Psoas muscle (tissue), 8 donors: ENCODE results near the gene CCDC93. TPM values are rescaled to one million over a fixed set of nuclear protein-coding genes. Genes with fewer than 3 reads are reported as not detected.

Experiments used
- ATAC-seq, 4 donors: fragments of 200-7000 bp; cut with Tn5 transposase; one replicate each; pipeline ENCODE4 v1.9.1; 2020; ENCODE audit warnings: moderate library complexity in 3 of 4, mild to moderate bottlenecking in 2 of 4
- DNase-seq, 2 donors: peaks; one replicate each; pipeline ENCODE4 v3.0.0-alpha.2; 2020
- H3K27ac ChIP-seq: fragments of 200-600 bp; one replicate; pipeline ENCODE4 v1.8.0; 2022
- H3K27me3 ChIP-seq, 3 donors: fragments of 200-600 bp in 1 of 3; one replicate each; pipeline versions ENCODE4 v1.6.1 to v1.8.0; 2013 to 2022; ENCODE audit warnings: low read length in 2 of 3, mild to moderate bottlenecking in 2 of 3, moderate library complexity in 1 of 3; ENCODE audit not compliant: insufficient read depth in 3 of 3
- H3K36me3 ChIP-seq, 2 donors: fragments of 200-600 bp in 1 of 2; one replicate each; pipeline versions ENCODE4 v1.6.1 to v1.8.0; 2013 to 2022; ENCODE audit warnings: low read depth in 1 of 2, mild to moderate bottlenecking in 1 of 2, moderate library complexity in 1 of 2; ENCODE audit not compliant: insufficient read depth in 1 of 2
- H3K4me1 ChIP-seq: fragments of 200-600 bp; one replicate; pipeline ENCODE4 v1.8.0; 2022
- H3K4me3 ChIP-seq: fragments of 200-600 bp; one replicate; pipeline ENCODE4 v1.8.0; 2022; ENCODE audit warnings: mild to moderate bottlenecking
- H3K9me3 ChIP-seq: fragments of 200-600 bp; one replicate; pipeline ENCODE4 v1.8.0; 2022
- CTCF ChIP-seq: fragments of 200-600 bp; IDR thresholded peaks from one replicate; pipeline ENCODE4 v1.8.0; 2022; ENCODE audit warnings: antibody characterized with exemption
- WGBS, 3 donors: extraction: QIAGEN DNeasy Blood & Tissue Kit; methylation state at CpG; one replicate each; pipeline versions ENCODE4 v1.1.6 to v1.1.7; 2013; 5-methylcytosine and 5-hydroxymethylcytosine counted together
- intact Hi-C, 2 donors: fragments of 100-400 bp; cut with DNase I; formaldehyde crosslinking; loops; one replicate each; pipeline versions ENCODE4 v1.11.0 to v1.14.2; 2022
- polyA plus RNA-seq, 3 donors: library from polyadenylated mRNA; stranded (reverse); fragments of 200-250 nt; gene quantifications; one replicate each; pipeline ENCODE4 v1.2.3, GENCODE V29; 2013
- total RNA-seq, 4 donors: library from RNA; stranded (reverse); fragmentation: NEBNext Ultra II Directional in 2 of 4; extraction: Animal tissue kit (Norgen Biotek cat#: 25700) in 2 of 4; gene quantifications; one replicate each; pipeline versions ENCODE4 v1.2.1 to v1.2.4, GENCODE V29; 2021 to 2023
- donor health status: healthy with polysubstance abuse.
- donor health status: DM: no; HTN: no; CAD: no; lungs with moderate emphysema.
- donor health status: Bipolar disorder and iron deficiency.
- donor health status: healthy.
- donor health status: DM: yes; HTN: yes; CAD: no.
- donor health status: DM: no; HTN: no; CAD: no.
- donor health status: DM: no; HTN: no; CAD: no.
- donor health status: DM: yes; HTN: yes; CAD: no.

CCDC93 gene
- total and polyA plus RNA-seq, 7 donors, result 6.7 to 15.5 (median 12.4) TPM

GRCh38 chr2:118059919-118060478 is 46.1 kb upstream of the CCDC93 start:
- Histone ChIP-seq H3K27ac (no peak overlapping the region), H3K9me3 (no peaks in the 10 kb centered on the region), H3K27me3 (peaks cover 0 to 5% (median 4%) of the 10 kb centered on the region in 3 donors), H3K36me3 (no peaks in the 10 kb centered on the region), H3K4me1 (no peaks in the 10 kb centered on the region), H3K4me3 (no peak overlapping the region)
- ATAC-seq, result no peak
- 41 to 45% (median 45%) methylated on average over 4 of the region's 4 CpGs for WGBS, 3 donors
- intact Hi-C loops, result no loop called here
- TF ChIP-seq CTCF, result no peak
- no peak for DNase-seq

GRCh38 chr2:118058951-118059350 is 45.1 kb upstream of the CCDC93 start:
- Histone ChIP-seq H3K9me3 (no peaks in the 10 kb centered on the region), H3K27me3 (peaks cover 0 to 4% (median 4%) of the 10 kb centered on the region in 3 donors), H3K27ac (no peak overlapping the region), H3K4me1 (no peaks in the 10 kb centered on the region), H3K4me3 (no peak overlapping the region), H3K36me3 (no peaks in the 10 kb centered on the region)
- no peak for TF ChIP-seq CTCF
- intact Hi-C loops, result no loop called here
- 48 to 69% (median 59%) methylated on average over 3 of the region's 3 CpGs for WGBS, 3 donors
- ATAC-seq, result no peak
- DNase-seq, result no peak

- peaks cover 0 to 6% (median 0%) of the 10 kb centered on the region in 3 donors for H3K27me3 ChIP-seq
- intact Hi-C loops, result no loop called here
- H3K27ac ChIP-seq, result no peak overlapping the region
- H3K4me1 ChIP-seq, result no peaks in the 10 kb centered on the region
- H3K4me3 ChIP-seq, result no peak overlapping the region
- TF ChIP-seq CTCF, result no peak
- 92 to 95% (median 94%) methylated on average over 3 of the region's 3 CpGs for WGBS, 3 donors
- H3K9me3 ChIP-seq, result no peaks in the 10 kb centered on the region
- DNase-seq (no peak), ATAC-seq (no peak)
- no peaks in the 10 kb centered on the region for H3K36me3 ChIP-seq
Measured at GRCh38 chr2:118056801-118057200, 42.9 kb upstream of the CCDC93 start.

- Histone ChIP-seq H3K9me3 (no peaks in the 10 kb centered on the region), H3K27ac (no peak overlapping the region), H3K4me3 (no peak overlapping the region), H3K4me1 (no peaks in the 10 kb centered on the region), H3K36me3 (no peaks in the 10 kb centered on the region), H3K27me3 (peaks cover 0 to 7% (median 0%) of the 10 kb centered on the region in 3 donors)
- intact Hi-C loops, result no loop called here
- WGBS, 3 donors, result 48 to 55% (median 51%) methylated on average over 3 of the region's 3 CpGs
- no peak for TF ChIP-seq CTCF
- no peak for DNase-seq
- ATAC-seq, result no peak
Measured at GRCh38 chr2:118056165-118056534, 42.3 kb upstream of the CCDC93 start.
